Activated B cell treated with CpG ODN at 0.5 μM for 24 hours (primary cell): ENCODE data around the gene SLC24A2. TPM values are rescaled to one million over a fixed set of nuclear protein-coding genes. Genes with fewer than 3 reads are reported as not detected.

ENCODE experiments used
- ATAC-seq: fragments of 200-7000 bp; cut with Tn5 transposase; one replicate; pipeline ENCODE4 v1.10.0; 2021; ENCODE audit warnings: low read depth, mild to moderate bottlenecking, moderate library complexity
- CTCF ChIA-PET: fragments of 350-600 bp; sonication (Branson Sonifier 250); formaldehyde crosslinking; loops from one replicate; lab custom pipeline; 2021; ENCODE audit warnings: antibody characterized with exemption; lab: Charles Lee
- POLR2A ChIA-PET: fragments of 350-600 bp; sonication (Branson Sonifier 250); formaldehyde crosslinking; loops from one replicate; lab custom pipeline; 2021; ENCODE audit warnings: antibody characterized with exemption; lab: Charles Lee
- DNase-seq: peaks from one replicate; pipeline ENCODE4 v3.0.0; 2022
- H3K27ac Mint-ChIP-seq: one replicate; pipeline ENCODE4 v1.8.0; 2020; ENCODE audit warnings: mixed read lengths
- H3K27me3 Mint-ChIP-seq: one replicate; pipeline ENCODE4 v1.8.0; 2021; ENCODE audit warnings: mixed read lengths
- H3K36me3 Mint-ChIP-seq: one replicate; pipeline ENCODE4 v1.8.0; 2021; ENCODE audit warnings: low read depth, mixed read lengths
- H3K4me1 Mint-ChIP-seq: one replicate; pipeline ENCODE4 v1.8.0; 2021; ENCODE audit warnings: mixed read lengths
- H3K4me3 Mint-ChIP-seq: one replicate; pipeline ENCODE4 v1.8.0; 2020; ENCODE audit warnings: mild to moderate bottlenecking, mixed read lengths
- H3K9me3 Mint-ChIP-seq: one replicate; pipeline ENCODE4 v1.8.0; 2020; ENCODE audit warnings: mixed read lengths
- intact Hi-C: fragments of 100-400 bp; cut with micrococcal nuclease; formaldehyde crosslinking; loops from one replicate; pipeline ENCODE4 v1.15.1; 2024
- total RNA-seq: library from RNA; stranded (reverse); gene quantifications from 2 replicates; pipeline ENCODE4 v1.2.3, GENCODE V29; 2022
- TF ChIP-seq, protein P1 (sequence below): fragments of 200-600 bp; IDR thresholded peaks from one replicate; pipeline ENCODE4 v1.8.0; 2022; ENCODE audit warnings: antibody characterized with exemption, mild to moderate bottlenecking

SLC24A2 gene
- total RNA-seq, 1 donor from 2014 or later: not detected

DNA sequence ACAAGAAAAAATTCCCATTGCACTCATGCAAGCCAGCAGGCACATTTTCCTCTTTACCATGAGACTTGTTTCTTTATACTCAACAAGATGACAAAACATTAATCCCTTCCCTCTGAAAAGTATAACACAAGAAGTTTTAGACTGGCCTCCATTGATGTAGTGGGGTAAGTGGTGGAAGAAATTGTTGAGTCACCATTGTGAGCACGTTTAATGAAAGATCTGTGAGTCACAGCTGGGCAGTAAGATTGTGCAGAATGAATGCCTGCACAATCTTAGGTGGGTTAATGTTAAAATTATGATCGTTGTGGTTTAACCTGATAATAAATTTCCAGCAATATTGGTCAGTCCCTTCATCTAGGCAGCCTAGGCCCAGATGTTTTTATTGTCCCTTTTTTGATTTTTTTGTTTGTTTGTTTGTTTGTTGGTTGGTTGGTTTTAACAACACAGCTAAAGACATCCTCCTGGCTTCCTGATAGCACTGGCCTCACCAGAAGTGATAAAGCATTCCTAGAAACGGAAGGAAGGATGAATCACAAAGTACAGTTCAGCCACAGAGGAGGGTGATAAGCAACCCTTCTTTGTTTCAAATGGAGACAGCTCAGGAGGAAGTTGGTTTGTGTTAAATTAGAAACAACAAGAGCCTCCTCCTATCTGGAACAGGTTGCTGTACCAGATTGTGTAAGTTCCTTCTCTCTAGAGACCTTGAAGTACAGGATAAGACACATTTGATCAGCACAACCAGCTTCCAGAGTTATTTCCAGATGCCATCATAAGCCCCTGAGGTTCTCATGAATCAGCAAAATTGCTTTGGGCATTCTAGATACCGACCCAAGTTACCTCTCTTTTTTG, 40.3 kb downstream of the SLC24A2 start:
- H3K9me3 Mint-ChIP-seq: no peaks in the 10 kb centered on the region
- intact Hi-C loops: no loop called here
- H3K4me3 Mint-ChIP-seq: no peak overlapping the region
- no peak for ATAC-seq
- no peak for DNase-seq
- TF ChIP-seq, protein P1, sequence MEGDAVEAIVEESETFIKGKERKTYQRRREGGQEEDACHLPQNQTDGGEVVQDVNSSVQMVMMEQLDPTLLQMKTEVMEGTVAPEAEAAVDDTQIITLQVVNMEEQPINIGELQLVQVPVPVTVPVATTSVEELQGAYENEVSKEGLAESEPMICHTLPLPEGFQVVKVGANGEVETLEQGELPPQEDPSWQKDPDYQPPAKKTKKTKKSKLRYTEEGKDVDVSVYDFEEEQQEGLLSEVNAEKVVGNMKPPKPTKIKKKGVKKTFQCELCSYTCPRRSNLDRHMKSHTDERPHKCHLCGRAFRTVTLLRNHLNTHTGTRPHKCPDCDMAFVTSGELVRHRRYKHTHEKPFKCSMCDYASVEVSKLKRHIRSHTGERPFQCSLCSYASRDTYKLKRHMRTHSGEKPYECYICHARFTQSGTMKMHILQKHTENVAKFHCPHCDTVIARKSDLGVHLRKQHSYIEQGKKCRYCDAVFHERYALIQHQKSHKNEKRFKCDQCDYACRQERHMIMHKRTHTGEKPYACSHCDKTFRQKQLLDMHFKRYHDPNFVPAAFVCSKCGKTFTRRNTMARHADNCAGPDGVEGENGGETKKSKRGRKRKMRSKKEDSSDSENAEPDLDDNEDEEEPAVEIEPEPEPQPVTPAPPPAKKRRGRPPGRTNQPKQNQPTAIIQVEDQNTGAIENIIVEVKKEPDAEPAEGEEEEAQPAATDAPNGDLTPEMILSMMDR: no peak
- ChIA-PET POLR2A (no interaction called here), CTCF (no interaction called here)
- no peaks in the 10 kb centered on the region for H3K4me1 Mint-ChIP-seq
- no peaks in the 10 kb centered on the region for H3K36me3 Mint-ChIP-seq
- H3K27me3 Mint-ChIP-seq: no peaks in the 10 kb centered on the region
- no peak overlapping the region for H3K27ac Mint-ChIP-seq

DNA sequence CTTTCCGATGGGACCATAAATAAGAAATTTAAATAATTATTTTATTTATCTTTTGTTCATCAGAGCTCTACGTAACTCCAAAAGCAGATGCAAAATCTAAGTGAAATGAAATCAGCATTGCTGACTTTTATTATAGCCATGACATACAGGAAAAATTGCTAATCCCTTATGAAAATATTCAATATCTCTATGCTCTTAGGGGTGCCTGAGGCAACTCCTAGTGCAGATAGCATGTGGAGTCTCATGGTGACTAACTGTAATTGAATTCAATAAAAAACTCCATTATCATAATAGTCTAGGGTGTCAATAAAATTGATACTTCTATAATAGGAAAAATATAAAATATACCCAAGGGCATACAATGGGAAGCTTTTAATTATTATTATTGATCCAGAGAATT, 42.6 kb downstream of the SLC24A2 start:
- Mint-ChIP-seq H3K36me3 (no peaks in the 10 kb centered on the region), H3K4me3 (no peak overlapping the region), H3K9me3 (no peaks in the 10 kb centered on the region), H3K27ac (no peak overlapping the region), H3K27me3 (no peaks in the 10 kb centered on the region), H3K4me1 (no peaks in the 10 kb centered on the region)
- TF ChIP-seq, protein P1: no peak
- CTCF ChIA-PET: no interaction called here
- ATAC-seq (no peak), DNase-seq (no peak)
- intact Hi-C loops: no loop called here
- POLR2A ChIA-PET: no interaction called here

DNA sequence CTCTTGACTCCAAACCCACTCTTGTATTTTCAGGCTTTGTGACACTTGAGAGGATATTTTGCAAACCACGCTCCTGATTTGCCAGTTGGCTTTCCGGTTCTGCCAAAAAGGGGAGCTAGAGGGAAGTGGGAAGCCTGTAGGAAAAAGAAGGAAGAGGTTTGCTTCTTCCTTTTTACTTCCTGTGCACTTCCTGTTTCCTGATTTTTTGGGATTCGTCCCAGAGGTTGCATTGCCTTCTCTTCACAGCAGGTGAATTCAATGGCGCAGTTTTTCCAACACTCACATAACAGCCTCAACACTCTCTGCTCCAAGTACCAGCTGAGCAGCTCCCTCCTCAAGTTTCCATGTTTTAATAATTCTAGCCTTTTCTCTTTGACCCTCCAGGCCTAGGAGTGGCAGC, 47.7 kb downstream of the SLC24A2 start:
- H3K4me3 Mint-ChIP-seq: no peak overlapping the region
- no peaks in the 10 kb centered on the region for H3K36me3 Mint-ChIP-seq
- no peak for ATAC-seq
- DNase-seq: no peak
- intact Hi-C loops: no loop called here
- TF ChIP-seq, protein P1: no peak
- no peaks in the 10 kb centered on the region for H3K9me3 Mint-ChIP-seq
- no peak overlapping the region for H3K27ac Mint-ChIP-seq
- ChIA-PET CTCF (no interaction called here), POLR2A (no interaction called here)
- H3K27me3 Mint-ChIP-seq: no peaks in the 10 kb centered on the region
- no peaks in the 10 kb centered on the region for H3K4me1 Mint-ChIP-seq
